HG02678 (cell line): ENCODE data around the gene GJA3.

Experiments
- ATAC-seq: cut with Tn5 transposase; IDR thresholded peaks from one replicate; pipeline ENCODE4 v1.9.1; 2021; ENCODE audit warnings: mild to moderate bottlenecking, moderate library complexity; ENCODE audit not compliant: unreplicated experiment

Gene GJA3

DNA sequence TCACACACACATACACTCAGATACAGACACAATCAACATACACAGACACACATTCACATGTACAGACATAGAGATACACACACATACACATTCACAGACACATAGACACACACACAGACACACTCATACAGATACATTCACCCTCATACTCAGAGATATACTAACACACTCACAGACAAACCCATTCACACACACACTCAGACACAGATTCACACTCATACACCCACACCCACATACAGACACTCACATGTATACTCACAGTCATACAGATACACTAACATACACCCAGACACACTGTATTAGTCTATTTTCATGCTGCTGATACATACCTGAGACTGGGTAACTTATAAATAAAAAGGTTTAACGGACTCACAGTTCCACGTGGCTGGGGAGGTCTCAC, 30.8 kb downstream of the GJA3 start:
- no peak for ATAC-seq

GRCh38 chr13:20129076-20129475, 31.8 kb downstream of the GJA3 start:
- ATAC-seq, result no peak

DNA sequence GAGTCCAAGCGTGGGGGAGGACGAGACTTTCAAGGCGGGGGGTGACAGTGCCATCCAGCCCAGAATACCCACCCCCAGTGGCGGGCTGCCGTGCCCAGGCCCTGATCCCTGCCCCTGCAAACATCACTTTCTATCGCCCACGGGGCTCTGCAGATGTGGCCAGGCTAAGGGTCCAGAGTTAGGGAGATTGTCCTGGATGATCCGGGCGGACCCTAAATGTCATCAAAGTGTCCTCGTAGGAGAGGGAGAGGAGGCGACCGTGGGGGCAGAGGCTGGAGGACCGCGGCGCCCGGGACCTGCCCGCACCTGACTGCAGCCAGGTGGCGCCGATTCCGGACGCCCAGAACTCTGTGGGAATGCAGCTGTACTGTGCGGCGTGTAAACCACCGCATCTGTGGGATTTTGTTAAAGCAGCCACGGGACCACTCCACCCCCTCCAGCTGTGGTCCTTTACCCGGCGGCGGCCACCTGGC, 32.4 kb downstream of the GJA3 start:
- ATAC-seq, result peak; percentile 18

- peak; percentile 79 for ATAC-seq
These were observed 33.0 kb downstream of the GJA3 start for GRCh38 chr13:20127562-20128458.

GRCh38 chr13:20127262-20127561, 33.6 kb downstream of the GJA3 start:
- no peak for ATAC-seq

- ATAC-seq, result no peak
These were observed 34.2 kb downstream of the GJA3 start for GRCh38 chr13:20126541-20127261.

DNA sequence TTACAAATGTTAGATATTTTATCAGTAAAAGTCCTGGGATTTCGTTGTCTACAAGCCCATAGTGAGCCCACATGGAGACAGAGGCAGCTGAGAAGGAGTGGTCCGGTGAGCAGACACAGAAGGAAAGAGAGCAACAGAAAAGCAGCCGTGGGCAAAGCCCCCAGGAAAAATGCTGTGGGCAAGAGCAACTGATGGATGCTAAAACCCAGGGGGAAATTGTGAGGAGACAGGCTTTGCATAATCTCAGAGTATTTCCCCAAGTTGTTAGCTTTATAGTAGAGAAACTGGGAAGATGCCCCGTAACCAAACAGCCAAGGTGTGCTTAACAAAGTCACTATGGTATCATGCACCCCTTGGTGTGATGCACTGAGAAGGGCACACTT, 35.1 kb downstream of the GJA3 start:
- no peak for ATAC-seq

DNA sequence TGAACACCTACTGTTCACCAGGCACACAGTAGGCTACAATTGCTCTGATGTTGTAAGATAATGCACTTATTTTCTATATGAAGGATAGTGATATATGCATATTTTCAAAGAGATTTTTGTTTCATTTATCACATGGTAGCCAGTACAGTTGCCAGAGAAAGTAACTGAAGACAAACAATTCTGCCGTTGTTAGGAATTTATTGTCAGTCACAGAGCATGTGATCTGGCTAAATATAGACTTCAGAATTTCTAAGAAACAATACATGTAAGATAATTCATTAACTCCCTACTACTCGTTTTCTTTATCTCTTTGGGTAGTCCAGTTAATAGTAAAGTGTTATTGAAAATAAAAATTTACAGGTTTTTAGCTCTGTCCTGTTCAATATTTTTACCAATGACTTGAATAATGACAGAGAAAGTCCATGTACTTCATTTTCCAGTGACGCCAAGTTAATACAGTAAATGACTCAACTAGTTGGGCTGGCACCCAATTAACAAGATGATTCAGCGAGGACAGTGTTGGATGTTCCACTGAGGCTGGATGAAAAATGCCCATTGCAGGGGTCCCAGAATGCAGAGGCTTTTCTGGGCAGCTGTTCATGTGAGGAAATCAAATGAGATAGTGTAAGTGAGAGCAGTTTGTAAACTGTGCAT, 35.6 kb downstream of the GJA3 start:
- no peak for ATAC-seq

DNA sequence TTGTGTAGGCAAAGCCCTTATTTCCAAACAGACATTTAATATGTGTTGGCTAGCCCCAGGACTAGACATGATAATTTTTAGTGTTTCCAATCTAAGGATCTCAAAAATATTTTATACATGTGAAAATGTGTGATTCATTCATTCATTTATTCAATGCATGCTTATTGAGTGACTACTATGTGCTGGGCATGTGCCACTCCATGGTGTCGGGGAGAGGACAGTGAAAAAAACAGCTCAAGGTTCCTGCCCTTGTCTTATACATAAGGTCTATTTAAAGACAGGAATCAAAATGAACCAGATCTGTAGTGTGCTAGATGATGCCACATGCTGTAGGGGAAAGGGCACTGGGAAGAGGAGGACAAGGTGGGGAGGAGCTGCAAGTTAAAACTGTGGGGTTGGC, 36.5 kb downstream of the GJA3 start:
- ATAC-seq, result no peak

GRCh38 chr13:20121159-20121525, 39.7 kb downstream of the GJA3 start:
- no peak for ATAC-seq

DNA sequence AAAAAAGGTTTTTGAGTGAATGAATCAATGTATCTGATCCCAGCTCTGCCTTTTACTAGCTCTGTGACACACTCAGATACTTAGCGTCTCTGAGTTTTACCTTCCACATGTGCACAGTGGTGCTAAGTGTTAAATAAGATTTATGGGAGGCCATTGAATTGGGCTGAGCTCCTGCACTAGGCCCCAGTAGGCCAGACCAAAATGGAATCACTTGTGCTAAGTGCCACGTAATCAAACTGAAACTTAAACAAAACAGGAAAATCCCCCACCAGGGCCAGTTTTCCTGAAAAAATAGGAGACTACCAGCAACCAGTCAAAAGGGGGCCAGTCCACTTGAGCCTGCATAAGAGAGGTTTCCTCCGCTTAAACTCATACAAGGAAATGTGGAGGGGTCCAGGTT, 40.9 kb downstream of the GJA3 start:
- no peak for ATAC-seq

DNA sequence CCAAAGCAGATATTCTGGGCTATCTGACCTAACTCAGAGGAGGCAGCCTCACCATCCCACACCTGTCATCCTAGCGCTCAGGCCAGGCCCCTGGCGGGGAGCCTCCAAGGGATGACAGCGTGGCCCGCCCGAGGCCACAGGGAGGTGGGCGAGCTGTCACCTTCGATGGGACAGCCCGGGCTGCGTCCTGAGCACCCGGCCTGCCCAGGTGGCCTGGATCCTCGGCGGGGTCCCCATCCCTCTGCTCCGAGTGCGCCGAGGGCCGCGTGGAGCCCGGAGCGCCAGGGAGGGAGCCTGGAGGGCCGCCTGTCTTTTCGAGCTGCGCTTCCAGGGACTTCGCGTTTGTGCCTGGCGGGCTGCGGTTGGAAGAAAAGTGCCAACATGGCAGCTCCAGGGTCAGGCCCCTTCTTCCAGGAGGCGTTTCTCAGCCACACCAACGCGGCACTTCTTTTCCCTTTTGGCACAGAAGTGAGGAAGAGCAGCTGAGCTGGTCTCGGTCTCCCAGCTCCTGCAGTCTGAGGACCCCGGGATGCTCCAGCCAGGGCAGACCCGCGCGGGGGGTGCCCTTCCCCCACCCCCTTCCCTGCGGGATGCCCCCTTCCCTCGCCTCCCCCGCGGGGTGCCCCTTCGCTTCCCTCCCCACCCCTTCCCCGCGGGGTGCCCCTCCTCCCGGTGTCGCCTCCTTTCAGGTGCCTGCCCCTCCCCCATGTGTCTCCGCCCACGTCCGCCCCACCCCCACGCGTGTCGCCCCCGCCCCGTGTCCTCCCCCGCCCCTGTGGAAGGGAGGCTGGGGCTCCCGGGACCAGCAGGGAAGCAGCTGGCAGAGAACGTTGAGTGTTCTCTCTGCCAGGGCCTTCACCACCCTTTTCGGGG, 42.3 kb downstream of the GJA3 start:
- peak; percentile 13 for ATAC-seq

GRCh38 chr13:20116213-20116612, 44.6 kb downstream of the GJA3 start:
- no peak for ATAC-seq

DNA sequence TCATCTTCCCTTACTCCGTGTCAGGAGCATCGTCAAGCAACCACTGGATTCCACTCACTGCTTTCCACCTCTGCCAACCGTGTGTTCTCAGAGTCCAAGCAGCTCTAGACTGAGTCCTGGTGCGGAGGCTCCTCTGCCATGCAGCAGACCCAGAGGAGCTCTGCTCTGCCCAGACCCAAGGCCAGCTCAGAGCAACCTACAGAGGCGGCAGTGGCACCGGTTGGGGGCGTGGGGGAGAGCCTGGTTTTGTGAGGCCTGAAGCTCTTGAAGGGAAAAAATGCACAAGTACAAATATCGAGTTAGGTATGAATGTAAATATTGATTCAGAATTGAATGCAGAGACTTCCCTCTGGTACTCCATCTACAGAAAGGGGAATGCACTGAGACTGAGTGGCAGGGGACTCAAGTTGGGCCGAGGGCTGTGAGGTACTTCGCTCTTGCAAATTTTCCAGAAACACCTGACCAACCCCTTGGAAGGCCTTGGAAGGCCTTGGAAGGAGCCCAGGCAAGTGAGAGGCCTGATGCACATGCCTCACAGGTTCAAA, 46.7 kb downstream of the GJA3 start:
- no peak for ATAC-seq

DNA sequence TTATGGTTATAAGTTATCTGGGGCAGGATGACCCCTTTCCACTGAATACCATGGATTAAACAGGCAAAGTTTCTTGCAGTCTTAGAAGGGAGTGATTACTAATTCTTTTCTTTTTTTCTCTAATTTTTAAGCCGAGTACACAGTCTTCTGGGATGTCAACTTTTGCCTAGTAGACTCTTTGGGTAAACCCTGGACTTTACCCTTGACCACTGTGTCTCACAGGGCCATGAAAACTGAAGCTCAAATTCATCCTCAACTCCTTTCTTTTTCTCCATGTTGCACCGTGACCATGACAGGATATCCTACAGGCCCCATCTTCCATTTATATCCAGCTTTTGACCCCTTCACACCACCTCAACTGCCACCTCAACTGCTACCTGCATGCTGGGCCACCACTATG, 51.8 kb downstream of the GJA3 start:
- no peak for ATAC-seq

DNA sequence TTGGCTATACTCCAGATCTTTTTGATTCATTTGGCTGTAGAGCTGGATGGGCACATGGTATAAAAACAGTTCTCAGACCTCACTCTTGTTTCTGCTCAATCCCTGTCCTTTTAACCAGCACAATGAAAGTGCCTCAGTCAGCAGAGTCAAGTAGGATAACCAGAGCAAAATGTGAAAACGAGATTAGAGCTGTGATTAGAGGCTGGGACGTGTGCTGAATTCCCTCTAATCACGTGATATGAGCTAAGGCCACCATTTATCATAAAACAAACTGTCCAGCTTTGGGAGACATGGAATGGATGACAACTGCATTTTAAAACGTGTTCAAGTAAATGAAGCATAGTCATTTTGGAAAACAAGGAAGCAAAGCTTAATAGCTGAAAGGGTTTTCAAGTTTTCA, 54.1 kb downstream of the GJA3 start:
- ATAC-seq, result no peak

- ATAC-seq, result no peak
These were observed 55.6 kb downstream of the GJA3 start for GRCh38 chr13:20105161-20105689.

DNA sequence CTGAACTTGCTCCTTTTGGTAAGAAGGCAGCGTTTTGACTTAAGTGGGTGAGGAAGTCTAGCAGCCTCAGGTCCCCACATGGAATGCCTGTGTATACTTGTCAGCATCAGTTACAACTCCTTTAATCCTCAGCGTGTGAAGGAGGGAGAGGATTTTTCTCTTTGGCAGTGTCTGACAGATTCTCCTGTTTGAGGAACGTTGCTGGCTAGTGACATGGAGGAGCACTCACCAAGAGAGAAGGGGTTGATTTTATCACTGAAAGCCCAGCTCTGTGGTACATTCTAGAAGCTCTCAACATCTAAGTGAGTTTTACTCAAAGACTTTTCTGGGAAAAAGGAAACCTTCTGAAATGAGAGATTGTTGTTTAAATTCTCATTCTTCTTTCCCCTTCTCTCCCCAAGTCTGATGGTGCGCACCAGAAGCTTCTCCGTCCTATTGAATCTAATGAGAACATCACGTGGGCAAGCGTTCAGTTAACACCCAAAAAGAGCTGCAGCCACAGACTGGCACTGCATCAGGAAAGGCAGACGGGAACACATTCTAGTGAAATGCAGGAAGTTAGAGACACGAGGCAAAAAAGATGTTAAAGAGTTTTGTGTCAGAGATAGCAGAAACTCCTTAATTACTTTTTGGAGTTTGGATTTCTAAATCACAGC, 58.2 kb downstream of the GJA3 start:
- no peak for ATAC-seq

GRCh38 chr13:20101467-20102316, 59.2 kb downstream of the GJA3 start:
- ATAC-seq, result no peak
